ENCODE measurements around the gene NEDD4. TPM values are rescaled to one million over a fixed set of nuclear protein-coding genes. Genes with fewer than 3 reads are reported as not detected.
"Not testable (repeated sequence)": the region's sequence is repeated elsewhere in the genome, so short reads cannot be mapped to it uniquely, and the experiment has no call there.

The NEDD4 gene
- total RNA-seq, 1 experiment from 2014 or later: 18.8 TPM

GRCh38 chr15:55842897-55843296 is 150.5 kb downstream of the NEDD4 start:
- H3K4me1 ChIP-seq (ENCODE audit: control insufficient read depth, insufficient read depth, low read length); H3K9me3 ChIP-seq (ENCODE audit: control insufficient read depth, insufficient read depth, low read depth, low read length); BruUV-seq (replicated peaks); intact Hi-C loops (cut with micrococcal nuclease; ENCODE audit: unreplicated experiment); ATAC-seq; CTCF ChIA-PET; H3K4me3 ChIP-seq (ENCODE audit: low read depth in 2 of 2, low read length in 2 of 2); in situ Hi-C loops (cut with HindIII; ENCODE audit: low pct_unique_long_range_greater_than_20kb, low sequenced_read_pairs); POLR2A ChIA-PET; DNase-seq (ENCODE audit: low read depth, low spot score); H3K27me3 ChIP-seq (ENCODE audit: control insufficient read depth, insufficient read depth, low read length); H3K27ac ChIP-seq (ENCODE audit: low read length): not testable (repeated sequence)
- H3K36me3 ChIP-seq (ENCODE audit: control insufficient read depth, insufficient read depth, low read length): peaks cover 12% of the 10 kb centered on the region

DNA sequence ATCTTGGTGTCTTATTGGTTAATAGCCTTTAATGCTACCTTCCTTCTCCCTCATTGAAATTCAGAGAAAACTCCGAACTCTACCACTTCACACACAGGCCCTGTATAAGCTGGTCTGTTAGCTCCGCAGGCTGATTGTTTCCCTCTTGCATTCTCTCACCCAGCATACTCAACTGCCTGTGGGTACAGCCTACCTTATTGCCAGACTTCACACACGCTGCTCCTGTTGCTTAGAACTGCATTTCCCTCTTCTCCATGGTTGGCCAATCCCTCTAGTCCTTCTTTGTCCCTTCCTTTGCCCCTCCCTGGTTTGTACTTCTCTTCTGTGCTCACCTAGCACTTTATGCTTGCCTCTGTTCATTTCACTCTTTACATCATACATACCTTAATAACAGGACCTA is 157.5 kb downstream of the NEDD4 start:
- Histone ChIP-seq H3K27ac (ENCODE audit: low read length) (no peak overlapping the region), H3K9me3 (ENCODE audit: control insufficient read depth, insufficient read depth, low read depth, low read length) (no peaks in the 10 kb centered on the region), H3K4me3 (ENCODE audit: low read depth in 2 of 2, low read length in 2 of 2) (no peak overlapping the region), H3K27me3 (ENCODE audit: control insufficient read depth, insufficient read depth, low read length) (no peaks in the 10 kb centered on the region), H3K4me1 (ENCODE audit: control insufficient read depth, insufficient read depth, low read length) (no peaks in the 10 kb centered on the region), H3K36me3 (ENCODE audit: control insufficient read depth, insufficient read depth, low read length) (peaks cover 14% of the 10 kb centered on the region)
- ChIA-PET CTCF (no interaction called here), POLR2A (interaction anchor here (0.6 kb wide), 1 partner anchor 307 kb away, joined by 8 read pairs; no protein-coding TSS in a partner anchor)
- intact Hi-C loops (cut with micrococcal nuclease; ENCODE audit: unreplicated experiment): no loop called here
- no TSS peak for BruUV-seq (replicated peaks)
- ATAC-seq (no peak), DNase-seq (ENCODE audit: low read depth, low spot score) (no peak)
- in situ Hi-C loops (cut with HindIII; ENCODE audit: low pct_unique_long_range_greater_than_20kb, low sequenced_read_pairs): no loop called here
- TF ChIP-seq, protein P1, sequence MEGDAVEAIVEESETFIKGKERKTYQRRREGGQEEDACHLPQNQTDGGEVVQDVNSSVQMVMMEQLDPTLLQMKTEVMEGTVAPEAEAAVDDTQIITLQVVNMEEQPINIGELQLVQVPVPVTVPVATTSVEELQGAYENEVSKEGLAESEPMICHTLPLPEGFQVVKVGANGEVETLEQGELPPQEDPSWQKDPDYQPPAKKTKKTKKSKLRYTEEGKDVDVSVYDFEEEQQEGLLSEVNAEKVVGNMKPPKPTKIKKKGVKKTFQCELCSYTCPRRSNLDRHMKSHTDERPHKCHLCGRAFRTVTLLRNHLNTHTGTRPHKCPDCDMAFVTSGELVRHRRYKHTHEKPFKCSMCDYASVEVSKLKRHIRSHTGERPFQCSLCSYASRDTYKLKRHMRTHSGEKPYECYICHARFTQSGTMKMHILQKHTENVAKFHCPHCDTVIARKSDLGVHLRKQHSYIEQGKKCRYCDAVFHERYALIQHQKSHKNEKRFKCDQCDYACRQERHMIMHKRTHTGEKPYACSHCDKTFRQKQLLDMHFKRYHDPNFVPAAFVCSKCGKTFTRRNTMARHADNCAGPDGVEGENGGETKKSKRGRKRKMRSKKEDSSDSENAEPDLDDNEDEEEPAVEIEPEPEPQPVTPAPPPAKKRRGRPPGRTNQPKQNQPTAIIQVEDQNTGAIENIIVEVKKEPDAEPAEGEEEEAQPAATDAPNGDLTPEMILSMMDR (IDR thresholded peaks at IDR 0.05): no peak
- TF ChIP-seq TCF7L2 (IDR thresholded peaks at IDR 0.05; ENCODE audit: low read depth, low read length) (no peak), SIN3A (IDR thresholded peaks at IDR 0.05; ENCODE audit: borderline replicate concordance, insufficient read depth, low read depth, low read length) (no peak), REST (IDR thresholded peaks at IDR 0.05; ENCODE audit: insufficient read depth in 1 of 2, low read depth in 2 of 2, low read length in 1 of 2) (no peak), POLR2AphosphoS5 (IDR thresholded peaks at IDR 0.05; ENCODE audit: low read depth, low read length) (no peak)

- CTCF ChIA-PET: interaction anchor here (0.6 kb wide), 1 partner anchor 231 kb away, joined by 3 read pairs; no protein-coding TSS in a partner anchor
- DNase-seq (ENCODE audit: low read depth, low spot score) (no peak), ATAC-seq (no peak)
- TF ChIP-seq, protein P1 (IDR thresholded peaks at IDR 0.05): no peak
- no peak for TF ChIP-seq TCF7L2 (IDR thresholded peaks at IDR 0.05; ENCODE audit: low read depth, low read length)
- TF ChIP-seq POLR2AphosphoS5 (IDR thresholded peaks at IDR 0.05; ENCODE audit: low read depth, low read length): no peak
- TF ChIP-seq SIN3A (IDR thresholded peaks at IDR 0.05; ENCODE audit: borderline replicate concordance, insufficient read depth, low read depth, low read length): no peak
- no peak for TF ChIP-seq REST (IDR thresholded peaks at IDR 0.05; ENCODE audit: insufficient read depth in 1 of 2, low read depth in 2 of 2, low read length in 1 of 2)
- Histone ChIP-seq H3K27ac (ENCODE audit: low read length) (no peak overlapping the region), H3K9me3 (ENCODE audit: control insufficient read depth, insufficient read depth, low read depth, low read length) (no peaks in the 10 kb centered on the region), H3K36me3 (ENCODE audit: control insufficient read depth, insufficient read depth, low read length) (peaks cover 8% of the 10 kb centered on the region), H3K27me3 (ENCODE audit: control insufficient read depth, insufficient read depth, low read length) (no peaks in the 10 kb centered on the region), H3K4me3 (ENCODE audit: low read depth in 2 of 2, low read length in 2 of 2) (no peak overlapping the region), H3K4me1 (ENCODE audit: control insufficient read depth, insufficient read depth, low read length) (no peaks in the 10 kb centered on the region)
- in situ Hi-C loops (cut with HindIII; ENCODE audit: low pct_unique_long_range_greater_than_20kb, low sequenced_read_pairs): no loop called here
- BruUV-seq (replicated peaks): no TSS peak
- POLR2A ChIA-PET: no interaction called here
- intact Hi-C loops (cut with micrococcal nuclease; ENCODE audit: unreplicated experiment): no loop called here
Measured at GRCh38 chr15:55834331-55834730, 159.1 kb downstream of the NEDD4 start.

Measured in Panc1 (cell line).